CD4-positive, alpha-beta T cell (primary cell): Measurements from ENCODE around the gene PLXNB2. TPM values are rescaled to one million over a fixed set of nuclear protein-coding genes. Genes with fewer than 3 reads are reported as not detected.

Source experiments
- ATAC-seq: fragments of 200-7000 bp; cut with Tn5 transposase; one replicate; pipeline ENCODE4 v1.10.0; 2022; ENCODE audit warnings: mild to moderate bottlenecking; ENCODE audit not compliant: poor library complexity
- CTCF ChIA-PET: fragments of 350-600 bp; sonication (Branson Sonifier 250); formaldehyde crosslinking; loops from one replicate; lab custom pipeline; 2021; ENCODE audit warnings: antibody characterized with exemption, inconsistent platforms; lab: Charles Lee
- POLR2A ChIA-PET: fragments of 350-600 bp; sonication (Branson Sonifier 250); formaldehyde crosslinking; loops from one replicate; lab custom pipeline; 2021; ENCODE audit warnings: antibody characterized with exemption, inconsistent platforms; lab: Charles Lee
- DNase-seq, 14 experiments: peaks; one replicate each; pipeline ENCODE4 v3.0.0-alpha.2; 2013 to 2020; ENCODE audit warnings: mixed read lengths in 2 of 14
- H3K27ac ChIP-seq, 2 donors: one replicate each; pipeline versions ENCODE4 v1.5.1 to v1.7.0; 2013; ENCODE audit warnings: low read length in 2 of 2, low read depth in 1 of 2, mild to moderate bottlenecking in 1 of 2
- H3K27me3 ChIP-seq, 2 experiments: 1 replicate in 1 of 2; 2 replicates in 1 of 2; pipeline versions ENCODE4 v1.6.1 to v1.7.0; 2013; ENCODE audit warnings: low read length in 2 of 2, control low read depth in 1 of 2, mild to moderate bottlenecking in 1 of 2, moderate library complexity in 1 of 2; ENCODE audit not compliant: insufficient read depth in 2 of 2, control insufficient read depth in 1 of 2
- H3K36me3 ChIP-seq: one replicate; pipeline ENCODE4 v1.6.1; 2013; ENCODE audit warnings: low read length, control low read depth; ENCODE audit not compliant: insufficient read depth
- H3K4me1 ChIP-seq: one replicate; pipeline ENCODE4 v1.6.1; 2013; ENCODE audit warnings: low read length, control low read depth; ENCODE audit not compliant: insufficient read depth
- H3K4me3 ChIP-seq: one replicate; pipeline ENCODE4 v1.5.1; 2013; ENCODE audit warnings: mild to moderate bottlenecking, low read length, moderate library complexity
- H3K9me3 ChIP-seq, 2 experiments: 1 replicate in 1 of 2; 2 replicates in 1 of 2; pipeline versions ENCODE4 v1.6.1 to v1.7.0; 2013; ENCODE audit warnings: low read length in 2 of 2, mild to moderate bottlenecking in 2 of 2, control low read depth in 1 of 2, moderate library complexity in 1 of 2; ENCODE audit not compliant: control insufficient read depth in 1 of 2, insufficient read depth in 1 of 2
- H3K27ac Mint-ChIP-seq: one replicate; pipeline ENCODE4 v1.8.0; 2020; ENCODE audit warnings: mixed read lengths
- H3K27me3 Mint-ChIP-seq: one replicate; pipeline ENCODE4 v1.8.0; 2021; ENCODE audit warnings: mixed read lengths
- H3K36me3 Mint-ChIP-seq: one replicate; pipeline ENCODE4 v1.8.0; 2021; ENCODE audit warnings: low read depth, mixed read lengths
- H3K4me1 Mint-ChIP-seq: one replicate; pipeline ENCODE4 v1.8.0; 2021; ENCODE audit warnings: low read depth, mixed read lengths
- H3K4me3 Mint-ChIP-seq: one replicate; pipeline ENCODE4 v1.8.0; 2020; ENCODE audit warnings: mild to moderate bottlenecking, mixed read lengths
- H3K9me3 Mint-ChIP-seq: one replicate; pipeline ENCODE4 v1.8.0; 2020; ENCODE audit warnings: mixed read lengths
- intact Hi-C, 2 experiments: fragments of 100-400 bp; cut with DNase I in 1 of 2; cut with micrococcal nuclease in 1 of 2; formaldehyde crosslinking; loops; one replicate each; pipeline versions ENCODE4 v1.15.1 to v1.9.0; 2023 to 2025; cut with DNase I, micrococcal nuclease
- total RNA-seq, 174 experiments: library from RNA in 2 of 174; stranded (reverse) in 2 of 174; gene quantifications; one replicate each; pipeline ENCODE4 v1.2.3 and lab custom pipeline; 2021 to 2026
- TF ChIP-seq, protein P1 (sequence below): fragments of 200-600 bp; IDR thresholded peaks from one replicate; pipeline ENCODE4 v1.8.0; 2022; ENCODE audit warnings: antibody characterized with exemption, mild to moderate bottlenecking

Gene PLXNB2
- total RNA-seq, 2 experiments from 2014 or later: 2.8 to 3.9 TPM

DNA sequence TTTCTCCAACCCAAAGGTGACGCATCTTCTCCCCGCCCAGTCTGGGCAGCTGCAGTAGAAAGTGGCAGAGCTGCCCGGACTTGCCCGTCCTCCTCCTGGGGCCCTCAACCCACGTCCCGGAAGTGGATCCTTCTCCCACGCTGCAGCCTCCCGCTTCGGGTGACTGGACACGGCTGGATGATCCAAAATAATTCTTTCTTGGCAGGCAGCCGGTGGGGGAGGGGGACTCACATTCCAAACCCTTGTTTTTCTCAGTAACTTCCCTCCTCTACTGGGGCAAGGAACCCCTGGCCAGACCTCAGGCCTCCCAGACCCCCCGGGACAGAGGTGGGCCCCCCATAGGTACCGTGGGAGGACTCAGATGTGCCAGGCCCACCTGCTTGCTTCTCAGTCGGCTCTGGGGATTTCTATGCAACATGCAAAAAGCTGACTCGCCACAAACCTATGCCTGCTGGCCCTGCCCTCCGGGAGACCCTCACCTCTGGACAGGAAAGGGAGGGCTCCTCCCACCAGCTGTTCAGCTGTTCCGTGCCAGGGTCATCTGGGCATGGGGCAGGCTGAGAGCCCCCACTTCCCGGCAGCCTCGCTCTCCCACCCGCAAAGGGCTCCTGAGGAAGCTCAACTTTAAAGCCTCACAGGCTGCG, 1.4 kb downstream of the PLXNB2 start:
- DNase-seq (peak in 2 of 14 experiments; percentile 59 to 69), ATAC-seq (no peak)
- Histone ChIP-seq H3K9me3 (peaks cover 0 to 18% of the 10 kb centered on the region in 2 experiments), H3K4me3 (peak overlapping the region; percentile 45), H3K36me3 (no peaks in the 10 kb centered on the region), H3K4me1 (peaks cover 16% of the 10 kb centered on the region), H3K27ac (no peak overlapping the region), H3K27me3 (peaks cover 34 to 42% of the 10 kb centered on the region in 2 experiments)
- CTCF ChIA-PET: no interaction called here
- no peak overlapping the region for H3K4me3 Mint-ChIP-seq
- no peaks in the 10 kb centered on the region for H3K36me3 Mint-ChIP-seq
- intact Hi-C loops: no loop called here
- peaks cover 28% of the 10 kb centered on the region for H3K27me3 Mint-ChIP-seq
- no peaks in the 10 kb centered on the region for H3K4me1 Mint-ChIP-seq
- POLR2A ChIA-PET: no interaction called here
- TF ChIP-seq, protein P1, sequence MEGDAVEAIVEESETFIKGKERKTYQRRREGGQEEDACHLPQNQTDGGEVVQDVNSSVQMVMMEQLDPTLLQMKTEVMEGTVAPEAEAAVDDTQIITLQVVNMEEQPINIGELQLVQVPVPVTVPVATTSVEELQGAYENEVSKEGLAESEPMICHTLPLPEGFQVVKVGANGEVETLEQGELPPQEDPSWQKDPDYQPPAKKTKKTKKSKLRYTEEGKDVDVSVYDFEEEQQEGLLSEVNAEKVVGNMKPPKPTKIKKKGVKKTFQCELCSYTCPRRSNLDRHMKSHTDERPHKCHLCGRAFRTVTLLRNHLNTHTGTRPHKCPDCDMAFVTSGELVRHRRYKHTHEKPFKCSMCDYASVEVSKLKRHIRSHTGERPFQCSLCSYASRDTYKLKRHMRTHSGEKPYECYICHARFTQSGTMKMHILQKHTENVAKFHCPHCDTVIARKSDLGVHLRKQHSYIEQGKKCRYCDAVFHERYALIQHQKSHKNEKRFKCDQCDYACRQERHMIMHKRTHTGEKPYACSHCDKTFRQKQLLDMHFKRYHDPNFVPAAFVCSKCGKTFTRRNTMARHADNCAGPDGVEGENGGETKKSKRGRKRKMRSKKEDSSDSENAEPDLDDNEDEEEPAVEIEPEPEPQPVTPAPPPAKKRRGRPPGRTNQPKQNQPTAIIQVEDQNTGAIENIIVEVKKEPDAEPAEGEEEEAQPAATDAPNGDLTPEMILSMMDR: no peak
- H3K27ac Mint-ChIP-seq: no peak overlapping the region
- no peaks in the 10 kb centered on the region for H3K9me3 Mint-ChIP-seq

DNA sequence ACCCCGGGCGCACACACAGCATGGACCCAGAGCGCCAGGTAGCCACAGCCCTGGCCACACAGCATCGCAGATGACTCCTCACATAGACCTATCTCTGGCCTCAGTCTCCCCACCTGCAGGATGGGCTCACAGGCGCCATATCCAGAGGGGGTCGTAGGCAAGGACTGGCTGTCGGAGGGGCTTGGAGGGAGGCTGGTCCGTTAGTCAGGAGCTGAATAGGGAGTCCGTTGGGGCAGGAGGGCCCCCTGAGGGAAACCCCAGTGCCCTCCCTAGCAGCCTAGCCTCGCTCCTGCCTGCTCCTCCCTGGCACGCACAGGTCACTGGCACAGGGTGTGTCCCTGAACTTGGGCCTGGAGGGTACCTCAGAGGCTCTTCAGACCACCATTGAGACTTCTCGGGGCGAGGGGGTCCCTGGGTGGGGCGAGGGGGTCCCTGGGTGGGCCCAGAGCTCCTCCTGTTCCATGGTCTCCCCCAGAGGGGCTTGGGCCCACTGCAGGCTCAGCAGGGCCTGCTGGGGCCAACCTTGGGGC, 2.0 kb downstream of the PLXNB2 start:
- Histone ChIP-seq H3K36me3 (no peaks in the 10 kb centered on the region), H3K4me3 (peak overlapping the region; percentile 45), H3K27me3 (peaks cover 34 to 42% of the 10 kb centered on the region in 2 experiments), H3K4me1 (peaks cover 16% of the 10 kb centered on the region), H3K27ac (no peak overlapping the region), H3K9me3 (peaks cover 0 to 18% of the 10 kb centered on the region in 2 experiments)
- H3K27ac Mint-ChIP-seq: no peak overlapping the region
- TF ChIP-seq, protein P1: no peak
- no peaks in the 10 kb centered on the region for H3K4me1 Mint-ChIP-seq
- ATAC-seq (no peak), DNase-seq (peak in 1 of 14 experiments; percentile 45)
- CTCF ChIA-PET: interaction anchor here (0.9 kb wide), 1 partner anchor 22 kb away, joined by 3 read pairs; the partner anchor contains the start of gene DENND6B
- H3K9me3 Mint-ChIP-seq: no peaks in the 10 kb centered on the region
- intact Hi-C loops: no loop called here
- H3K36me3 Mint-ChIP-seq: no peaks in the 10 kb centered on the region
- no peak overlapping the region for H3K4me3 Mint-ChIP-seq
- peaks cover 31% of the 10 kb centered on the region for H3K27me3 Mint-ChIP-seq
- POLR2A ChIA-PET: no interaction called here

- peak overlapping the region; percentile 5 for H3K4me3 ChIP-seq
- Mint-ChIP-seq H3K9me3 (no peaks in the 10 kb centered on the region), H3K27me3 (peaks cover 31% of the 10 kb centered on the region), H3K4me3 (no peak overlapping the region), H3K36me3 (no peaks in the 10 kb centered on the region), H3K27ac (no peak overlapping the region), H3K4me1 (no peaks in the 10 kb centered on the region)
- ChIA-PET POLR2A (no interaction called here), CTCF (interaction anchor here (0.9 kb wide), 1 partner anchor 22 kb away, joined by 3 read pairs; the partner anchor contains the start of gene DENND6B)
- no peaks in the 10 kb centered on the region for H3K36me3 ChIP-seq
- peaks cover 0 to 18% of the 10 kb centered on the region in 2 experiments for H3K9me3 ChIP-seq
- H3K4me1 ChIP-seq: peaks cover 16% of the 10 kb centered on the region
- no peak overlapping the region for H3K27ac ChIP-seq
- intact Hi-C loops: no loop called here
- TF ChIP-seq, protein P1: no peak
- DNase-seq: peak in 3 of 14 experiments; percentile 34 to 70 (median 61)
- H3K27me3 ChIP-seq: peaks cover 34 to 42% of the 10 kb centered on the region in 2 experiments
- ATAC-seq: no peak
Measured at GRCh38 chr22:50304528-50305392, 2.7 kb downstream of the PLXNB2 start.
